WERI-Rb-1 (cell line): Measurements from ENCODE around the gene RNF215.
"Not testable (repeated sequence)": the region's sequence is repeated elsewhere in the genome, so short reads cannot be mapped to it uniquely, and the experiment has no call there.

ENCODE experiments used
- DNase-seq: peaks from one replicate; pipeline ENCODE4 v3.0.0-alpha.2; 2020
- H3K27ac ChIP-seq: fragments of 250-450 bp; sonication (Bioruptor Pico); 2 replicates; pipeline ENCODE4 v1.5.1; 2020; ENCODE audit warnings: mild to moderate bottlenecking, moderate library complexity
- H3K27me3 ChIP-seq: fragments of 250-450 bp; sonication (Bioruptor Pico); 2 replicates; pipeline ENCODE4 v1.5.1; 2021; ENCODE audit warnings: mild to moderate bottlenecking, low read depth, moderate library complexity; ENCODE audit not compliant: insufficient read depth, severe bottlenecking
- H3K36me3 ChIP-seq: fragments of 250-450 bp; sonication (Bioruptor Pico); 2 replicates; pipeline ENCODE4 v1.5.1; 2020; ENCODE audit warnings: mild to moderate bottlenecking, moderate library complexity
- H3K4me3 ChIP-seq: 2 replicates; pipeline ENCODE4 v1.5.1; 2011; ENCODE audit warnings: low read depth, mild to moderate bottlenecking, control low read depth, low read length
- H3K9me3 ChIP-seq: fragments of 250-450 bp; sonication (Bioruptor Pico); 2 replicates; pipeline ENCODE4 v1.5.1; 2021; ENCODE audit warnings: mild to moderate bottlenecking, moderate library complexity; ENCODE audit not compliant: severe bottlenecking
- CTCF ChIP-seq: IDR thresholded peaks from 2 replicates; pipeline ENCODE4 v1.5.1; 2011; ENCODE audit warnings: low read depth, mild to moderate bottlenecking, control low read depth, inconsistent platforms, low read length

RNF215 gene

GRCh38 chr22:30344447-30345200, 42.6 kb downstream of the RNF215 start:
- H3K27ac ChIP-seq = no peak overlapping the region
- TF ChIP-seq CTCF = no peak
- H3K4me3 ChIP-seq = no peak overlapping the region
- no peak for DNase-seq
- no peaks in the 10 kb centered on the region for H3K9me3 ChIP-seq
- peaks cover 95% of the 10 kb centered on the region for H3K36me3 ChIP-seq
- H3K27me3 ChIP-seq = no peaks in the 10 kb centered on the region

- no peak for DNase-seq
- H3K36me3 ChIP-seq = peaks cover 96% of the 10 kb centered on the region
- no peak overlapping the region for H3K27ac ChIP-seq
- H3K27me3 ChIP-seq = no peaks in the 10 kb centered on the region
- no peak overlapping the region for H3K4me3 ChIP-seq
- H3K9me3 ChIP-seq = no peaks in the 10 kb centered on the region
- TF ChIP-seq CTCF = no peak
Observed at GRCh38 chr22:30340911-30341685, 46.1 kb downstream of the RNF215 start.

GRCh38 chr22:30338802-30339201, 48.4 kb downstream of the RNF215 start:
- no peaks in the 10 kb centered on the region for H3K9me3 ChIP-seq
- no peak overlapping the region for H3K27ac ChIP-seq
- no peaks in the 10 kb centered on the region for H3K27me3 ChIP-seq
- no peak overlapping the region for H3K4me3 ChIP-seq
- TF ChIP-seq CTCF = no peak
- DNase-seq = no peak
- peaks cover 96% of the 10 kb centered on the region for H3K36me3 ChIP-seq

- not testable (repeated sequence) for H3K4me3 ChIP-seq, H3K27me3 ChIP-seq, DNase-seq, H3K9me3 ChIP-seq, H3K27ac ChIP-seq
- peaks cover 96% of the 10 kb centered on the region for H3K36me3 ChIP-seq
Observed at GRCh38 chr22:30338341-30338740, 48.9 kb downstream of the RNF215 start.

- H3K36me3 ChIP-seq = peaks cover 92% of the 10 kb centered on the region
- no peak overlapping the region for H3K4me3 ChIP-seq
- H3K27ac ChIP-seq = no peak overlapping the region
- DNase-seq = no peak
- TF ChIP-seq CTCF = no peak
- no peaks in the 10 kb centered on the region for H3K9me3 ChIP-seq
- H3K27me3 ChIP-seq = no peaks in the 10 kb centered on the region
Observed at GRCh38 chr22:30337461-30337778, 49.8 kb downstream of the RNF215 start.

GRCh38 chr22:30336752-30337460, 50.3 kb downstream of the RNF215 start:
- Histone ChIP-seq H3K27ac (no peak overlapping the region), H3K27me3 (no peaks in the 10 kb centered on the region), H3K4me3 (no peak overlapping the region), H3K36me3 (peaks cover 87% of the 10 kb centered on the region), H3K9me3 (no peaks in the 10 kb centered on the region)
- TF ChIP-seq CTCF = no peak
- no peak for DNase-seq
